Nephron progenitor cell (in vitro differentiated cells): ENCODE measurements around the gene CLCN1.

Experiments
- DNase-seq: peaks from one replicate; pipeline ENCODE4 v3.0.0; 2021
- H3K27ac Mint-ChIP-seq: 2 replicates; pipeline ENCODE4 v1.8.0; 2021; ENCODE audit warnings: mild to moderate bottlenecking, moderate library complexity, mixed read lengths
- H3K27me3 Mint-ChIP-seq: 2 replicates; pipeline ENCODE4 v1.8.0; 2021; ENCODE audit warnings: mild to moderate bottlenecking, low read depth, mixed read lengths; ENCODE audit not compliant: poor library complexity
- H3K36me3 Mint-ChIP-seq: 2 replicates; pipeline ENCODE4 v1.8.0; 2021; ENCODE audit warnings: low read depth, mixed read lengths
- H3K4me1 Mint-ChIP-seq: 2 replicates; pipeline ENCODE4 v1.8.0; 2021; ENCODE audit warnings: mixed read lengths
- H3K4me3 Mint-ChIP-seq: 2 replicates; pipeline ENCODE4 v1.8.0; 2021; ENCODE audit warnings: mild to moderate bottlenecking, moderate library complexity, mixed read lengths
- H3K9me3 Mint-ChIP-seq: 2 replicates; pipeline ENCODE4 v1.8.0; 2021; ENCODE audit warnings: mild to moderate bottlenecking, moderate library complexity, mixed read lengths
- TF ChIP-seq, protein P1 (sequence below): fragments of 200-600 bp; sonication (generic); IDR thresholded peaks from 2 replicates; pipeline ENCODE4 v1.5.0; 2021; ENCODE audit warnings: antibody characterized with exemption

The CLCN1 gene

GRCh38 chr7:143315776-143316175, at the start of gene CLCN1:
CLCN1 (plus strand) TSS chr7:143316111; CDS start chr7:143316213, 102 bp downstream.
- Mint-ChIP-seq H3K4me1 (peaks cover 48% of the 10 kb centered on the region), H3K27me3 (peaks cover 11% of the 10 kb centered on the region), H3K27ac (peak within 1 kb of the TSS; percentile 68), H3K4me3 (no peak within 1 kb of the TSS), H3K36me3 (peaks cover 13% of the 10 kb centered on the region), H3K9me3 (no peaks in the 10 kb centered on the region)
- no peak for DNase-seq
- TF ChIP-seq, protein P1, sequence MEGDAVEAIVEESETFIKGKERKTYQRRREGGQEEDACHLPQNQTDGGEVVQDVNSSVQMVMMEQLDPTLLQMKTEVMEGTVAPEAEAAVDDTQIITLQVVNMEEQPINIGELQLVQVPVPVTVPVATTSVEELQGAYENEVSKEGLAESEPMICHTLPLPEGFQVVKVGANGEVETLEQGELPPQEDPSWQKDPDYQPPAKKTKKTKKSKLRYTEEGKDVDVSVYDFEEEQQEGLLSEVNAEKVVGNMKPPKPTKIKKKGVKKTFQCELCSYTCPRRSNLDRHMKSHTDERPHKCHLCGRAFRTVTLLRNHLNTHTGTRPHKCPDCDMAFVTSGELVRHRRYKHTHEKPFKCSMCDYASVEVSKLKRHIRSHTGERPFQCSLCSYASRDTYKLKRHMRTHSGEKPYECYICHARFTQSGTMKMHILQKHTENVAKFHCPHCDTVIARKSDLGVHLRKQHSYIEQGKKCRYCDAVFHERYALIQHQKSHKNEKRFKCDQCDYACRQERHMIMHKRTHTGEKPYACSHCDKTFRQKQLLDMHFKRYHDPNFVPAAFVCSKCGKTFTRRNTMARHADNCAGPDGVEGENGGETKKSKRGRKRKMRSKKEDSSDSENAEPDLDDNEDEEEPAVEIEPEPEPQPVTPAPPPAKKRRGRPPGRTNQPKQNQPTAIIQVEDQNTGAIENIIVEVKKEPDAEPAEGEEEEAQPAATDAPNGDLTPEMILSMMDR = no peak

- DNase-seq = no peak
- Mint-ChIP-seq H3K9me3 (no peaks in the 10 kb centered on the region), H3K4me1 (peaks cover 13% of the 10 kb centered on the region), H3K27me3 (no peaks in the 10 kb centered on the region), H3K27ac (peak overlapping the region; percentile 73), H3K4me3 (no peak overlapping the region), H3K36me3 (peaks cover 23% of the 10 kb centered on the region)
- TF ChIP-seq, protein P1 = no peak
Observed at GRCh38 chr7:143269251-143269650, 46.7 kb upstream of the CLCN1 start.

DNA sequence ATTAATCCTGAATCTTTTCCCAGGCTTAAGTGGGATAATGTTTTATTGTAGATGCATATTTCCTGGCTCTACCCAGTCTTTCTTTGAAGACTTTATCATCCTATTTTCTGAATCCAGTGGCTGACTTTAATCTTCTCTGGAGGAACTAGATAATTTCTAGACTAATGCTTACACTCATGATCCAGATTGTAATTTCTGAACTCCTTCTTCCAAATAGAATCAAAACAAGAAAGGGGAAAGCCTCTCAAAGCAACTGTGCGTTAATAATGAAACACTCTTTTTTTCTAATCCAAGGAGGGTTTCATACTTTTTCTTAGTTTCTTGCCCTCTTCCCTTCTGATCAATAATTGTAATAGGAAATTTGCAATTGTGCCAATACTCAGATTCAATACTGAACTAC, 44.7 kb upstream of the CLCN1 start:
- TF ChIP-seq, protein P1 = no peak
- H3K4me1 Mint-ChIP-seq = no peaks in the 10 kb centered on the region
- no peaks in the 10 kb centered on the region for H3K27me3 Mint-ChIP-seq
- no peak overlapping the region for H3K27ac Mint-ChIP-seq
- no peak for DNase-seq
- H3K4me3 Mint-ChIP-seq = no peak overlapping the region
- peaks cover 12% of the 10 kb centered on the region for H3K36me3 Mint-ChIP-seq
- H3K9me3 Mint-ChIP-seq = no peaks in the 10 kb centered on the region

DNA sequence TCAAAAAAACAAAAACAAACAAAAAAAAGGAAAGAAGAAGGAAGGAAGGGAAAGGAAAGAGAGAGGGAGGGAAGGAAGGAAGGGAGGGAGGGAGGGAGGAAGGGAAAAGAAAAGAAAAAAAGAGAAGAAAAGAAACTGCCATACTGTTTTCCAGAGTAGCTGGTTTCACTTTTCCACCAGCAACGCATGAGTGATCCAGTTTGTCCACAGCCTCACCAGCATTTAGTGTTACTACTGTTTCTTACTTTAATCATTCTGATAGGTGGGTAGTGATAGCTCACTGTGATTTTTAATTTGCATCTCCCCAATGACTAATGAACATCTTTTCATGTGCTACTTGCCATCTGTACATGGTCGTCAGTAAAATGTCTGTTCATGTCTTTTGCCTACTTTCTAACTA, 43.0 kb upstream of the CLCN1 start:
- H3K36me3 Mint-ChIP-seq = peaks cover 12% of the 10 kb centered on the region
- DNase-seq = no peak
- no peak overlapping the region for H3K4me3 Mint-ChIP-seq
- H3K9me3 Mint-ChIP-seq = no peaks in the 10 kb centered on the region
- H3K27ac Mint-ChIP-seq = no peak overlapping the region
- TF ChIP-seq, protein P1 = no peak
- peaks cover 3% of the 10 kb centered on the region for H3K27me3 Mint-ChIP-seq
- H3K4me1 Mint-ChIP-seq = no peaks in the 10 kb centered on the region

DNA sequence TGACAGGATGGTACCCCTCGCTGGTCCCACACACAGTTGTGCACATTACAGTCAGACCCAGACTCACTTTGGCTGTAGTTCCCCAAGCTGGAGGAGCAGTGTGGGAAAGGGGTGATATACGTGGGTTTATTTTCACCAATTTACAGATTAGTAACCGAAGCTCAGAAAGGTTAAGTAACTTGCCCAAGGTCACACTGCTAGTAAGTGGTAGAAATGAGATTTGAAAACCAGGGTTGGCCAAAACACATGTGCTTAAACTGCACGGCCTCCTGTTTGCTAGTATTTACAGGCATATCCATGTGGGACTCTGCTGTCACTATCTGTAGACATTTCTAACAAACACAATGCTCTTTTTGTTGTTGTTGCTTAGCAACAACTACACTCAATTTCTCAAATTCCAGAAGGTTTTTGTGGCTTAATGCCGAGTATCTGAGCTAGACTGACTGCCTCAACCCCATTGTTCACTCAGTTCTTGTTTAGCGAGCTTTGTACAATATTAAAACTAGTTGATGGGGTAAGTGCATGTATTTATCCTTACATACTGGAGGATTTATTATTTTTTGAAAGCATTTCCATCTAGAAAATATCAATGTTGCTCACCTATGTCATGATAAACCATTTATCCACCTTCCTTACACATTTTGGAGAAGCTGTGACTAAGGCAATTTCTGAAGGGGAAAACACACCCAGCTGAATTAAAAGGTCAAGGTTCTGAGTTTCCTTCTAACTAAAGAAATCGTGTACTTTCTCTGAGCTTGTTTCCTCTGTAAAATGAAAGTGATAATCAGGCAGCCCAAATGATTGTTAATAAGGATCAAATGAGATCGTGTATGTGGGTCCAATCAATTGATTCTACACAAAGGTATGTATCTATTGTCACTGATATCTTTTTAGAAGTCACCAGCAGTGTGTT, 36.5 kb upstream of the CLCN1 start:
- H3K36me3 Mint-ChIP-seq = no peaks in the 10 kb centered on the region
- H3K4me3 Mint-ChIP-seq = no peak overlapping the region
- no peak for DNase-seq
- H3K9me3 Mint-ChIP-seq = no peaks in the 10 kb centered on the region
- TF ChIP-seq, protein P1 = no peak
- peaks cover 13% of the 10 kb centered on the region for H3K27me3 Mint-ChIP-seq
- H3K27ac Mint-ChIP-seq = no peak overlapping the region
- H3K4me1 Mint-ChIP-seq = peaks cover 10% of the 10 kb centered on the region

DNA sequence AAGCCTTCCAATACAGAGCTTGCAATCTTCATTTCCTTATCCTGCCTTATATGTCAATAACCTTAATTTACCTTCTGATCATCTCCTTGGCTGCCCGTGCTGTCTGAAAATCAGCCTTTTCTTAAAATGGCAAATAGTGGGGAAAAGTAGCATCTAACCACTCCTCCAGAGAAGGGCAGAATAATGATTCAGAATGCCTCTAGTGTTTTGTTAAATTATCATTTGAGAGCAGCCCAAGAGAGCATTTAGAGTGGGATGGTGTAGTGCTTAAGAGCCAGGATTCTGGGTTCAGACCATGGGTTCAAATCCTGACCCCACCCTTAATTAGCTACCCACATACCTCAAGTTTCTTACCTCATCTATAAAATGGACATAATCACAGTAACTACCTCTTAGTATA, 35.8 kb upstream of the CLCN1 start:
- TF ChIP-seq, protein P1 = no peak

More for the DNA sequence above, 35.8 kb upstream of the CLCN1 start:
- Mint-ChIP-seq H3K36me3 (no peaks in the 10 kb centered on the region), H3K9me3 (no peaks in the 10 kb centered on the region), H3K4me1 (peaks cover 17% of the 10 kb centered on the region), H3K4me3 (no peak overlapping the region), H3K27ac (no peak overlapping the region), H3K27me3 (peaks cover 13% of the 10 kb centered on the region)
- no peak for DNase-seq
